Measurements from ENCODE around the gene DICER1.

- TF ChIP-seq BHLHE40 (IDR thresholded peaks at IDR 0.05; ENCODE audit: borderline replicate concordance) (no peak), HDGF (IDR thresholded peaks at IDR 0.05; ENCODE audit: borderline replicate concordance) (no peak)
Observed at GRCh38 chr14:95164506-95164905, 7.2 kb upstream of the DICER1 start.

All from HEK293T (cell line).